Gastrocnemius medialis (tissue), 4 donors: Measurements from ENCODE around the gene ZCCHC17. TPM values are rescaled to one million over a fixed set of nuclear protein-coding genes. Genes with fewer than 3 reads are reported as not detected.

Experiments used
- ATAC-seq, 2 donors: fragments of 150-250 bp; one replicate each; pipeline ENCODE4 v1.9.1; 2016
- DNase-seq, 2 donors: peaks; one replicate each; pipeline ENCODE4 v3.0.0-alpha.2; 2019
- H3K27ac ChIP-seq, 4 donors: fragments of 200-600 bp; sonication (generic); 1 replicate in 1 of 4; 2 replicates in 3 of 4; pipeline ENCODE4 v1.5.1; 2016 to 2018; ENCODE audit warnings: mild to moderate bottlenecking in 2 of 4, moderate library complexity in 1 of 4
- H3K27me3 ChIP-seq, 3 donors: fragments of 200-600 bp; sonication (generic) in 2 of 3; 1 replicate in 1 of 3; 2 replicates in 2 of 3; pipeline versions ENCODE4 v1.5.1 to v1.6.0; 2016 to 2019; ENCODE audit warnings: mild to moderate bottlenecking in 1 of 3, moderate library complexity in 1 of 3
- H3K36me3 ChIP-seq, 2 donors: fragments of 200-600 bp; sonication (generic) in 1 of 2; one replicate each; pipeline ENCODE4 v1.5.1; 2017 to 2018
- H3K4me1 ChIP-seq, 2 donors: fragments of 200-600 bp; sonication (generic) in 1 of 2; one replicate each; pipeline ENCODE4 v1.5.1; 2016 to 2017; ENCODE audit warnings: mild to moderate bottlenecking in 2 of 2
- H3K4me3 ChIP-seq, 4 donors: fragments of 200-600 bp; sonication (generic) in 3 of 4; 1 replicate in 1 of 4; 2 replicates in 3 of 4; pipeline ENCODE4 v1.5.1; 2016 to 2019; ENCODE audit warnings: mild to moderate bottlenecking in 2 of 4
- H3K9me3 ChIP-seq, 3 donors: fragments of 200-600 bp; sonication (generic) in 2 of 3; 1 replicate in 1 of 3; 2 replicates in 2 of 3; pipeline ENCODE4 v1.5.1; 2016 to 2019
- CTCF ChIP-seq, 5 experiments: fragments of 450-650 bp in 3 of 5; fragments of 200-600 bp in 2 of 5; sonication (generic) in 2 of 5; IDR thresholded peaks in 4 of 5; conservative IDR thresholded peaks in 1 of 5; 1 replicate in 4 of 5; 2 replicates in 1 of 5; pipeline ENCODE4 v1.5.1; 2016 to 2019; ENCODE audit warnings: antibody characterized with exemption in 5 of 5, mild to moderate bottlenecking in 3 of 5, moderate library complexity in 3 of 5
- POLR2A ChIP-seq, 2 donors: fragments of 450-650 bp; IDR thresholded peaks; one replicate each; pipeline ENCODE4 v1.6.1; 2017; ENCODE audit warnings: antibody characterized with exemption in 2 of 2, mild to moderate bottlenecking in 2 of 2, moderate library complexity in 2 of 2
- in situ Hi-C, 4 donors: fragments of 200-750 bp; cut with MboI; loops; one replicate each; pipeline versions ENCODE4 v1.15.0 to v1.8.0; 2017; ENCODE audit warnings: low sequenced_read_pairs in 4 of 4
- intact Hi-C: fragments of 100-400 bp; cut with DNase I; formaldehyde crosslinking; loops from one replicate; pipeline ENCODE4 v1.15.1; 2023; ENCODE audit warnings: low total_unique reads
- total RNA-seq, 4 donors: library from RNA; depleted of rRNA; stranded (reverse); fragments of >200 nt; gene quantifications; one replicate each; pipeline versions ENCODE4 v1.1.0 to v1.2.3, GENCODE V29; 2016

Gene ZCCHC17
- total RNA-seq, 4 donors from 2014 or later: 14.0 to 26.8 (median 17.5) TPM

DNA sequence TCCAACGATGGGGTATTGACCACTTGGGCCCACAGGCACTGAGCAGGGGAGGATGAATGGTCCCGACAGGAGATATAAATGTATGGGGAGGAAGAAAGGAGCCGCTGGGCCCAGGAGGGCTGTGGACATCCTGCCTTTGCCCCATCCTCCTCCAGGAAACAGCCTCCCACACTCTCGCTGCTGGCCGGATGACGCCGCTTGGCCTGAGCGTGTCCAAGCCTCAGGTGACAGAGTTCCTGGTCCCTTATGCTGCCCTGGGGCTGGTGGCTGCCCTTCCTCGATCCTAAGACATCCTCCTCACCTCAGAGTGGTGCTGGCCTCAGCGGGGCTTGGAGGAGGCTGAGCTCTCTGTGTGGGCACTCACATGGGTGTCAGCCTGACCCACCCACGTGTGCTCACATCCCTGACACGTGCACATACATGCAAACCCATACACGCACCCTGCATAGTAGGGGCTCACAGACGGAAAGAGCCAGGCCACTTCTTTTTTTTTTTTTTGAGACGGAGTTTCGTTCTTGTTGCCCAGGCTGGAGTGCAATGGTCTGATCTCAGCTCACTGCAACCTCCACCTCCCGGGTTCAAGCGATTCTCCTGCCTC, 110.3 kb downstream of the ZCCHC17 start:
- H3K4me1 ChIP-seq: no peaks in the 10 kb centered on the region
- no peak overlapping the region for H3K4me3 ChIP-seq
- ATAC-seq (no peak), DNase-seq (no peak)
- no peaks in the 10 kb centered on the region for H3K27me3 ChIP-seq
- in situ Hi-C loops: no loop called here
- no peaks in the 10 kb centered on the region for H3K36me3 ChIP-seq
- no peak for TF ChIP-seq CTCF (IDR thresholded peaks at IDR 0.05 in 4 of 5, conservative IDR thresholded peaks at IDR 0.05 in 1 of 5)
- TF ChIP-seq POLR2A (IDR thresholded peaks at IDR 0.05): no peak
- intact Hi-C loops: no loop called here
- H3K9me3 ChIP-seq: no peaks in the 10 kb centered on the region
- no peak overlapping the region for H3K27ac ChIP-seq

GRCh38 chr1:31408788-31409318, 112.0 kb downstream of the ZCCHC17 start:
- no peaks in the 10 kb centered on the region for H3K36me3 ChIP-seq
- no peaks in the 10 kb centered on the region for H3K9me3 ChIP-seq
- intact Hi-C loops (no loop called here), in situ Hi-C loops (no loop called here)
- H3K4me3 ChIP-seq: no peak overlapping the region
- no peak for ATAC-seq
- no peak for TF ChIP-seq POLR2A (IDR thresholded peaks at IDR 0.05)
- TF ChIP-seq CTCF (IDR thresholded peaks at IDR 0.05 in 4 of 5, conservative IDR thresholded peaks at IDR 0.05 in 1 of 5): no peak
- H3K4me1 ChIP-seq: peaks cover 0 to 5% of the 10 kb centered on the region in 2 donors
- no peak overlapping the region for H3K27ac ChIP-seq
- H3K27me3 ChIP-seq: no peaks in the 10 kb centered on the region
- DNase-seq: no peak

- Histone ChIP-seq H3K27me3 (no peaks in the 10 kb centered on the region), H3K4me1 (peaks cover 0 to 5% of the 10 kb centered on the region in 2 donors)
- intact Hi-C loops: no loop called here
Measured at GRCh38 chr1:31409946-31410858, 113.4 kb downstream of the ZCCHC17 start.

GRCh38 chr1:31410871-31411270, 114.0 kb downstream of the ZCCHC17 start:
- Histone ChIP-seq H3K9me3 (no peaks in the 10 kb centered on the region), H3K27ac (no peak overlapping the region), H3K27me3 (no peaks in the 10 kb centered on the region), H3K4me3 (no peak overlapping the region), H3K4me1 (peaks cover 5 to 6% of the 10 kb centered on the region in 2 donors), H3K36me3 (no peaks in the 10 kb centered on the region)
- intact Hi-C loops (no loop called here), in situ Hi-C loops (no loop called here)
- no peak for DNase-seq
- no peak for ATAC-seq
- TF ChIP-seq POLR2A (IDR thresholded peaks at IDR 0.05): no peak
- no peak for TF ChIP-seq CTCF (IDR thresholded peaks at IDR 0.05 in 4 of 5, conservative IDR thresholded peaks at IDR 0.05 in 1 of 5)

More at GRCh38 chr1:31409946-31410858, 113.4 kb downstream of the ZCCHC17 start:
- no peak overlapping the region for H3K4me3 ChIP-seq
- in situ Hi-C loops: no loop called here
- no peaks in the 10 kb centered on the region for H3K36me3 ChIP-seq
- TF ChIP-seq CTCF (IDR thresholded peaks at IDR 0.05 in 4 of 5, conservative IDR thresholded peaks at IDR 0.05 in 1 of 5) (no peak), POLR2A (IDR thresholded peaks at IDR 0.05) (no peak)
- no peak overlapping the region for H3K27ac ChIP-seq
- DNase-seq (no peak), ATAC-seq (no peak)
- no peaks in the 10 kb centered on the region for H3K9me3 ChIP-seq
